ENCODE data around the gene PATZ1. TPM values are rescaled to one million over a fixed set of nuclear protein-coding genes. Genes with fewer than 3 reads are reported as not detected.

The PATZ1 gene
- total and polyA plus RNA-seq, 2 of the 8 experiments (the other 6 are each of a cell fraction or from before 2014, with no cell fraction given), result 62.1 to 70.9 TPM

- peaks cover 8% of the 10 kb centered on the region for H3K23me2 ChIP-seq (ENCODE audit: low read depth, low read length)
- no peaks in the 10 kb centered on the region for H4K20me1 ChIP-seq (replicated peaks in 1 of 2; ENCODE audit: control insufficient read depth in 1 of 2, insufficient read depth in 2 of 2, low read length in 2 of 2)
- no peak overlapping the region for H4K91ac ChIP-seq (replicated peaks; ENCODE audit: insufficient read length, low read length)
- no peak overlapping the region for H3K4me2 ChIP-seq (ENCODE audit: insufficient read depth in 1 of 2, low read depth in 2 of 2, low read length in 2 of 2)
- no peaks in the 10 kb centered on the region for H3K36me3 ChIP-seq (ENCODE audit: control insufficient read depth in 2 of 4, insufficient read depth in 4 of 4, low read length in 3 of 4)
- no peak overlapping the region for H3K23ac ChIP-seq (ENCODE audit: insufficient read length)
- H3K4me3 ChIP-seq (ENCODE audit: extremely low read depth in 1 of 4, insufficient read depth in 2 of 4, low read depth in 3 of 4, low read length in 4 of 4), result no peak overlapping the region
- no peak overlapping the region for H3K18ac ChIP-seq (ENCODE audit: extremely low read depth, low read length)
- no peaks in the 10 kb centered on the region for H3K79me2 ChIP-seq (ENCODE audit: control insufficient read depth in 1 of 2, insufficient read depth in 2 of 2, low read length in 2 of 2)
- H3K9me3 ChIP-seq (ENCODE audit: insufficient read depth in 2 of 2, low read depth in 1 of 2, low read length in 1 of 2), result no peaks in the 10 kb centered on the region
- H3K56ac ChIP-seq (replicated peaks; ENCODE audit: insufficient read length, low read depth, low read length), result no peak overlapping the region
- no peak overlapping the region for H2BK120ac ChIP-seq (replicated peaks; ENCODE audit: low read depth, low read length)
- peaks cover 0 to 16% (median 5%) of the 10 kb centered on the region in 4 experiments; a peak in 5 of 7 replicates for H3K4me1 ChIP-seq (replicated peaks in 1 of 4; ENCODE audit: control insufficient read depth in 3 of 4, insufficient read depth in 4 of 4, low read length in 3 of 4)
- 79% methylated on average over 3 of the region's 6 CpGs; no CpG with 5 or more reads in 1 of the 2 experiments for WGBS, 2 experiments (ENCODE audit: extremely low coverage in 1 of 2, insufficient coverage in 1 of 2, insufficient read length in 1 of 2, insufficient replicate concordance in 2 of 2, low coverage in 1 of 2, low lambda C conversion rate in 2 of 2, missing lambda C conversion rate in 1 of 2)
- no peak overlapping the region for H3K4ac ChIP-seq (replicated peaks; ENCODE audit: insufficient read length, low read depth, low read length)
- H4K8ac ChIP-seq (ENCODE audit: extremely low read depth, insufficient read depth, low read length), result no peak overlapping the region
- POLR2A ChIA-PET (ENCODE audit: partially characterized antibody), result interaction anchor here (0.9 kb wide), 1 partner anchor 9 kb away, joined by 4 read pairs; no protein-coding TSS in a partner anchor
- no peak overlapping the region for H4K5ac ChIP-seq (ENCODE audit: insufficient read length, low read depth, low read length)
- H2BK5ac ChIP-seq (ENCODE audit: low read depth, low read length), result no peak overlapping the region
- no peak overlapping the region for H3K27ac ChIP-seq (ENCODE audit: low read depth, low read length)
- no peak overlapping the region for H2AFZ ChIP-seq (ENCODE audit: low read length)
- no peak overlapping the region for H3K9ac ChIP-seq (replicated peaks in 1 of 4; ENCODE audit: extremely low read depth in 1 of 4, low read depth in 3 of 4, low read length in 3 of 4)
- CTCF ChIA-PET (ENCODE audit: partially characterized antibody), result interaction anchor here (1.0 kb wide), 1 partner anchor 25 kb away, joined by 6 read pairs; no protein-coding TSS in a partner anchor
- H3K79me1 ChIP-seq (ENCODE audit: low read depth, low read length), result no peaks in the 10 kb centered on the region
- H3K27me3 ChIP-seq (replicated peaks in 1 of 4; ENCODE audit: control insufficient read depth in 3 of 4, extremely low read depth in 1 of 4, insufficient read depth in 3 of 4, low read length in 3 of 4), result peaks cover 6 to 30% (median 20%) of the 10 kb centered on the region in 4 experiments; a peak in 6 of 7 replicates
- 0 out of 2 replicates have a peak overlapping the region, but pooled peaks have one; percentile 72 for H2BK15ac ChIP-seq (ENCODE audit: low read length)
- no peak overlapping the region for H2BK12ac ChIP-seq (ENCODE audit: low read depth, low read length)
- no peak for DNase-seq (ENCODE audit: low read depth in 1 of 2, low spot score in 2 of 2)
- H2BK20ac ChIP-seq (ENCODE audit: low read length), result no peak overlapping the region
- no peak overlapping the region for H2AK5ac ChIP-seq (ENCODE audit: low read depth, low read length)
- no peak for FAIRE-seq
- H3K14ac ChIP-seq (ENCODE audit: insufficient read length), result no peak overlapping the region
- TF ChIP-seq, protein P1, sequence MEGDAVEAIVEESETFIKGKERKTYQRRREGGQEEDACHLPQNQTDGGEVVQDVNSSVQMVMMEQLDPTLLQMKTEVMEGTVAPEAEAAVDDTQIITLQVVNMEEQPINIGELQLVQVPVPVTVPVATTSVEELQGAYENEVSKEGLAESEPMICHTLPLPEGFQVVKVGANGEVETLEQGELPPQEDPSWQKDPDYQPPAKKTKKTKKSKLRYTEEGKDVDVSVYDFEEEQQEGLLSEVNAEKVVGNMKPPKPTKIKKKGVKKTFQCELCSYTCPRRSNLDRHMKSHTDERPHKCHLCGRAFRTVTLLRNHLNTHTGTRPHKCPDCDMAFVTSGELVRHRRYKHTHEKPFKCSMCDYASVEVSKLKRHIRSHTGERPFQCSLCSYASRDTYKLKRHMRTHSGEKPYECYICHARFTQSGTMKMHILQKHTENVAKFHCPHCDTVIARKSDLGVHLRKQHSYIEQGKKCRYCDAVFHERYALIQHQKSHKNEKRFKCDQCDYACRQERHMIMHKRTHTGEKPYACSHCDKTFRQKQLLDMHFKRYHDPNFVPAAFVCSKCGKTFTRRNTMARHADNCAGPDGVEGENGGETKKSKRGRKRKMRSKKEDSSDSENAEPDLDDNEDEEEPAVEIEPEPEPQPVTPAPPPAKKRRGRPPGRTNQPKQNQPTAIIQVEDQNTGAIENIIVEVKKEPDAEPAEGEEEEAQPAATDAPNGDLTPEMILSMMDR (IDR thresholded peaks at IDR 0.05; ENCODE audit: control extremely low read depth in 1 of 3, insufficient read depth in 1 of 3, low read depth in 1 of 3, low read length in 3 of 3), result no peak
These were observed 58.2 kb downstream of the PATZ1 start for GRCh38 chr22:31287818-31288495.
